GM12878 (cell line): ENCODE measurements around the gene ME3. TPM values are rescaled to one million over a fixed set of nuclear protein-coding genes. Genes with fewer than 3 reads are reported as not detected.

ENCODE experiments used
- ATAC-seq: fragments of 200-7000 bp; cut with Tn5 transposase; 3 replicates; pipeline ENCODE4 v1.9.1; 2020; ENCODE audit warnings: mild to moderate bottlenecking, moderate library complexity
- BruUV-seq: library from RNA; stranded (reverse); fragments of 400-500 nt; replicated peaks from 2 replicates; lab custom pipeline; 2021; lab: Mats Ljungman, UMichigan
- CTCF ChIA-PET: fragments of 300-600 bp; sonication (Branson Sonifier 250); formaldehyde crosslinking; extraction: SDS; loops from one replicate; lab custom pipeline; 2021; ENCODE audit warnings: inconsistent platforms; lab: Yijun Ruan, JAX
- POLR2A ChIA-PET: fragments of 350-600 bp; formaldehyde crosslinking; extraction: SDS; loops from one replicate; lab custom pipeline; 2021; ENCODE audit warnings: inconsistent platforms; lab: Charles Lee
- RAD21 ChIA-PET: fragments of 300-600 bp; sonication (Branson Sonifier 250); formaldehyde crosslinking; loops from one replicate; lab custom pipeline; 2023; ENCODE audit warnings: antibody characterized with exemption; ENCODE audit not compliant: unreplicated experiment; lab: Charles Lee
- SMC1A ChIA-PET: fragments of 300-600 bp; sonication (Branson Sonifier 250); formaldehyde crosslinking; loops from one replicate; lab custom pipeline; 2023; ENCODE audit not compliant: unreplicated experiment, uncharacterized antibody; lab: Charles Lee
- DNase-seq: peaks from one replicate; pipeline ENCODE4 v3.0.0-alpha.2; 2011; ENCODE audit warnings: low read depth, low spot score
- FAIRE-seq: peaks from 3 replicates; lab custom pipeline; 2011; peaks lifted over from hg19 to GRCh38; lab: Jason Lieb, UNC
- H2AFZ ChIP-seq: 2 replicates; pipeline ENCODE4 v1.6.0; 2011; ENCODE audit warnings: low read depth, low read length, control low read depth; ENCODE audit not compliant: control insufficient read depth
- H3K27ac ChIP-seq: 2 replicates; pipeline ENCODE4 v1.5.1; 2011; ENCODE audit warnings: control low read depth; ENCODE audit not compliant: control insufficient read depth, insufficient read depth
- H3K27me3 ChIP-seq, 2 experiments: replicated peaks in 1 of 2; 2 replicates each; pipeline versions ENCODE4 v1.6.0 to v1.6.1; 2011; ENCODE audit warnings: low read length in 1 of 2; ENCODE audit not compliant: control insufficient read depth in 2 of 2, insufficient read depth in 2 of 2
- H3K36me3 ChIP-seq, 2 experiments: 2 replicates each; pipeline ENCODE4 v1.5.1; 2011; ENCODE audit warnings: low read length in 1 of 2; ENCODE audit not compliant: control insufficient read depth in 2 of 2, insufficient read depth in 2 of 2
- H3K4me1 ChIP-seq: 2 replicates; pipeline ENCODE4 v1.6.1; 2011; ENCODE audit warnings: mild to moderate bottlenecking, low read length, moderate library complexity, mixed read lengths; ENCODE audit not compliant: control insufficient read depth, insufficient read depth
- H3K4me2 ChIP-seq: 2 replicates; pipeline ENCODE4 v1.6.0; 2011; ENCODE audit warnings: control low read depth; ENCODE audit not compliant: control insufficient read depth, insufficient read depth
- H3K4me3 ChIP-seq: fragments of 200-600 bp; sonication (generic); 2 replicates; pipeline ENCODE4 v1.5.1; 2016
- H3K79me2 ChIP-seq: 2 replicates; pipeline ENCODE4 v1.6.0; 2011; ENCODE audit warnings: low read length; ENCODE audit not compliant: control insufficient read depth, insufficient read depth
- H3K9ac ChIP-seq: 2 replicates; pipeline ENCODE4 v1.8.0; 2011; ENCODE audit warnings: low read length, control low read depth, mixed read lengths; ENCODE audit not compliant: control insufficient read depth, insufficient read depth
- H3K9me3 ChIP-seq: replicated peaks from 3 replicates; pipeline ENCODE4 v1.5.1; 2011; ENCODE audit warnings: mild to moderate bottlenecking, low read length; ENCODE audit not compliant: control insufficient read depth, insufficient read depth
- H4K20me1 ChIP-seq: 2 replicates; pipeline ENCODE4 v1.6.0; 2011; ENCODE audit not compliant: control insufficient read depth, insufficient read depth
- DPF2 ChIP-seq: fragments of 450-650 bp; IDR thresholded peaks from 2 replicates; pipeline ENCODE4 v1.6.1; 2017; ENCODE audit warnings: mild to moderate bottlenecking
- GATAD2B ChIP-seq: fragments of 450-650 bp; conservative IDR thresholded peaks from 2 replicates; pipeline ENCODE4 v1.6.1; 2017; ENCODE audit warnings: low read depth, mild to moderate bottlenecking, moderate library complexity
- IKZF1 ChIP-seq: fragments of 450-650 bp; conservative IDR thresholded peaks from 2 replicates; pipeline ENCODE4 v1.6.1; 2017; ENCODE audit warnings: antibody characterized with exemption, mild to moderate bottlenecking
- RAD51 ChIP-seq: fragments of 450-650 bp; IDR thresholded peaks from 2 replicates; pipeline ENCODE4 v1.6.1; 2016; ENCODE audit warnings: moderate library complexity, mild to moderate bottlenecking, inconsistent platforms
- RBBP5 ChIP-seq: fragments of 200-600 bp; sonication (generic); conservative IDR thresholded peaks from 2 replicates; pipeline ENCODE4 v1.6.1; 2016
- RELA ChIP-seq: fragments of 450-650 bp; IDR thresholded peaks from 2 replicates; pipeline ENCODE4 v1.8.0; 2014; ENCODE audit warnings: borderline replicate concordance; ENCODE audit not compliant: partially characterized antibody
- RUNX3 ChIP-seq: IDR thresholded peaks from 2 replicates; pipeline ENCODE4 v1.6.1; 2012; ENCODE audit warnings: low read length, inconsistent platforms
- SP1 ChIP-seq: IDR thresholded peaks from one replicate; pipeline ENCODE4 v1.6.1; 2011; ENCODE audit warnings: low read depth, low read length
- in situ Hi-C: fragments of 300-500 bp; cut with MboI; formaldehyde crosslinking; loops from 9 replicates; pipeline ENCODE4 v1.14.3; 2018; ENCODE audit warnings: mixed read lengths
- intact Hi-C: fragments of 100-400 bp; cut with micrococcal nuclease; formaldehyde crosslinking; loops from one replicate; pipeline ENCODE4 v1.14.2; 2022; ENCODE audit not compliant: unreplicated experiment
- polyA plus RNA-seq, 11 experiments: library from polyadenylated mRNA; depleted of rRNA in 4 of 11; unstranded in 6 of 11; stranded (reverse) in 5 of 11; fragments of >200 nt; fragmentation: Nextera tagmentation in 4 of 11; fragmentation: Illumina TruSeq in 1 of 11; extraction: Ambion mirVana in 4 of 11; extraction: Trizol in 1 of 11; gene quantifications; 1 replicate in 1 of 11; 2 replicates in 10 of 11; pipeline versions ENCODE4 v1.2.1 to v1.2.3, GENCODE V29; 2011 to 2016; ENCODE audit warnings: inconsistent platforms in 2 of 11, missing spikeins in 2 of 11, low read depth in 1 of 11
- total RNA-seq, 4 experiments: library from RNA; depleted of rRNA in 3 of 4; stranded (reverse); fragments of >200 nt in 3 of 4; fragmentation: Illumina TruSeq in 1 of 4; extraction: Trizol in 1 of 4; gene quantifications; 2 replicates each; pipeline versions ENCODE4 v1.2.1 to v1.2.3, GENCODE V29; 2013 to 2021
- TF ChIP-seq, protein P1 (sequence below), 3 experiments: IDR thresholded peaks in 2 of 3; conservative IDR thresholded peaks in 1 of 3; 2 replicates each; pipeline ENCODE4 v1.5.1; 2011; ENCODE audit warnings: low read depth in 3 of 3, low read length in 3 of 3, mild to moderate bottlenecking in 3 of 3, control low read depth in 2 of 3, moderate library complexity in 2 of 3, inconsistent platforms in 1 of 3, mixed read lengths in 1 of 3; ENCODE audit not compliant: control insufficient read depth in 2 of 3, insufficient read depth in 1 of 3; ENCODE audit errors: extremely low read depth in 1 of 3
- TF ChIP-seq, protein P2 (sequence below): fragments of 450-650 bp; conservative IDR thresholded peaks from 2 replicates; pipeline ENCODE4 v1.6.1; 2017; ENCODE audit warnings: mild to moderate bottlenecking, moderate library complexity
- TF ChIP-seq, protein P3 (sequence below): IDR thresholded peaks from 2 replicates; pipeline ENCODE4 v1.6.1; 2011; ENCODE audit warnings: low read depth, low read length, improper control_type of control experiment, borderline replicate concordance

Gene ME3
- total and polyA plus RNA-seq, 10 of the 15 experiments (the other 5 are each of a cell fraction or from before 2014, with no cell fraction given): 0.06 to 0.40 (median 0.19) TPM; not detected in 2

DNA sequence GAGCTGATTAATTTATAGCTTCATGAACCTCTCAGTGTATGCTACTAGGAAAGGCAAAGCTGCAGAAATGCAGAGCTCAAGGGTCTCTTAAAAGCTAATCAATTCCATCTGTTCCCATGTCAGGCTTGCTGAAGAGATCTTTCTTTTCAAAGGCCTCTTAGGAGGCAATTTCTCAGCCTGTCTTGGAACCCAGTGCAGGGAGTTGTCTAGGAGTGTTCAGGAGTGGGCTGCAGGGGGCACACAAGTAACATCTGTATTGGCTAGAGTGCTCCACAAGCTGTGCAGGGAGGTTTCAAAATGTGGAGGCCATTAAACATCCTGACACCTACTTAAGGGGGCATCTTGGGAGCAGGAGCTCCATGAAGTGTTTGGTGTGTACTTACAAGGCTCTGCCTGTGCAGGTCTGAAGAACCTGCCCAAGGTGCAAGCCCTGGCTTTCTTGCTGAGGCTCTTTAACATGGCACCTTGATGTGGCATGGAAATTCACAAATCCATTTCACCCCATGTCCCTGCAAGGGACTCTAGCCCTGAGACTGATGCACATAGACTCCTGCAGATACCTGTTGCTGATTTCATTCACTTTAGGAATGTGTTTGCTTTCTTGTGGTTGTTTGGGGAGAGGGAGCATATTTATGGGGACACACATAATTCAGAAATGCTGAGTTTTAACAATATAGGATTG, 134.7 kb downstream of the ME3 start:
- ATAC-seq: no peak; the same call in 2 of the 3 replicates
- SMC1A ChIA-PET: interaction anchor here (0.9 to 1.6 kb wide), 5 partner anchors 14 to 280 kb away, joined by 3 to 4 read pairs (median 3); no protein-coding TSS in a partner anchor
- no TSS peak for BruUV-seq
- Histone ChIP-seq H3K4me3 (no peak overlapping the region), H4K20me1 (no peaks in the 10 kb centered on the region), H2AFZ (no peak overlapping the region), H3K4me2 (no peak overlapping the region), H3K9ac (no peak overlapping the region), H3K27me3 (no peaks in the 10 kb centered on the region; a peak in 1 of 4 replicates), H3K27ac (no peak overlapping the region), H3K79me2 (no peaks in the 10 kb centered on the region), H3K9me3 (no peaks in the 10 kb centered on the region), H3K4me1 (no peaks in the 10 kb centered on the region), H3K36me3 (no peaks in the 10 kb centered on the region)
- RAD21 ChIA-PET: no interaction called here
- in situ Hi-C loops: no loop called here
- no peak for DNase-seq
- intact Hi-C loops: no loop called here
- no peak for FAIRE-seq
- CTCF ChIA-PET: interaction anchor here (1.7 kb wide), 1 partner anchor 71 kb away, joined by 5 read pairs; no protein-coding TSS in a partner anchor
- POLR2A ChIA-PET: no interaction called here
- TF ChIP-seq RUNX3: no peak
- TF ChIP-seq, protein P1, sequence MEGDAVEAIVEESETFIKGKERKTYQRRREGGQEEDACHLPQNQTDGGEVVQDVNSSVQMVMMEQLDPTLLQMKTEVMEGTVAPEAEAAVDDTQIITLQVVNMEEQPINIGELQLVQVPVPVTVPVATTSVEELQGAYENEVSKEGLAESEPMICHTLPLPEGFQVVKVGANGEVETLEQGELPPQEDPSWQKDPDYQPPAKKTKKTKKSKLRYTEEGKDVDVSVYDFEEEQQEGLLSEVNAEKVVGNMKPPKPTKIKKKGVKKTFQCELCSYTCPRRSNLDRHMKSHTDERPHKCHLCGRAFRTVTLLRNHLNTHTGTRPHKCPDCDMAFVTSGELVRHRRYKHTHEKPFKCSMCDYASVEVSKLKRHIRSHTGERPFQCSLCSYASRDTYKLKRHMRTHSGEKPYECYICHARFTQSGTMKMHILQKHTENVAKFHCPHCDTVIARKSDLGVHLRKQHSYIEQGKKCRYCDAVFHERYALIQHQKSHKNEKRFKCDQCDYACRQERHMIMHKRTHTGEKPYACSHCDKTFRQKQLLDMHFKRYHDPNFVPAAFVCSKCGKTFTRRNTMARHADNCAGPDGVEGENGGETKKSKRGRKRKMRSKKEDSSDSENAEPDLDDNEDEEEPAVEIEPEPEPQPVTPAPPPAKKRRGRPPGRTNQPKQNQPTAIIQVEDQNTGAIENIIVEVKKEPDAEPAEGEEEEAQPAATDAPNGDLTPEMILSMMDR (IDR thresholded peaks at IDR 0.05 in 2 of 3, conservative IDR thresholded peaks at IDR 0.05 in 1 of 3; ENCODE audit: control insufficient read depth in 2 of 3, extremely low read depth in 1 of 3, insufficient read depth in 1 of 3, low read depth in 3 of 3, low read length in 3 of 3): 0 out of 6 replicates have a peak, but pooled peaks of 1 of the 3 experiments have one; percentile 2

DNA sequence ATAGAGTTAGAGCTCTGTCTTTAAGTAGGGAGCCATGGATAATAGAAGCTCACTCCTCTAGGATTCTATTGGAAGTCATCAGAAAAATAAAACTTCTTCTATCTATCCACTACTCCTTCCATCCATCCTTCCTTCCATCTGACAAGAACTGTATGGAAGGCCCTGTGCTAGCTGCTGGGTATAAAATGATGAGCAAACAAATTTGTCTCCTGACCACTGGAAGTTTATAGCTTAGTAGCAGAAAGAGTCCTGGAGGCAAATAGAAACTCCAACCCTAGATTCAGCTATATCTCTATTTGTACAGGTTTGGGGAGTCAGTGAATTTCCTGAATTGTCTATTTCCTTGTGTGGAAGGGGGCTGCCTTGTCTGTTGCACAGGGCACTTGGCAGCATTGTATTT, 136.6 kb downstream of the ME3 start:
- Histone ChIP-seq H3K27me3 (no peaks in the 10 kb centered on the region; a peak in 1 of 4 replicates), H3K4me2 (no peak overlapping the region), H3K27ac (no peak overlapping the region), H3K36me3 (no peaks in the 10 kb centered on the region), H3K9me3 (no peaks in the 10 kb centered on the region), H4K20me1 (no peaks in the 10 kb centered on the region), H3K9ac (no peak overlapping the region), H3K4me1 (no peaks in the 10 kb centered on the region), H3K79me2 (no peaks in the 10 kb centered on the region), H3K4me3 (no peak overlapping the region), H2AFZ (no peak overlapping the region)
- FAIRE-seq (no peak), ATAC-seq (no peak), DNase-seq (no peak)
- POLR2A ChIA-PET: no interaction called here
- RAD21 ChIA-PET: no interaction called here
- no TSS peak for BruUV-seq
- SMC1A ChIA-PET: interaction anchor here (1.5 to 1.6 kb wide), 2 partner anchors 20 to 78 kb away, joined by 4 to 5 read pairs; no protein-coding TSS in a partner anchor
- in situ Hi-C loops (no loop called here), intact Hi-C loops (no loop called here)
- CTCF ChIA-PET: interaction anchor here (1.3 kb wide), 1 partner anchor 72 kb away, joined by 3 read pairs; no protein-coding TSS in a partner anchor
- TF ChIP-seq IKZF1: no peak
- TF ChIP-seq, protein P2, sequence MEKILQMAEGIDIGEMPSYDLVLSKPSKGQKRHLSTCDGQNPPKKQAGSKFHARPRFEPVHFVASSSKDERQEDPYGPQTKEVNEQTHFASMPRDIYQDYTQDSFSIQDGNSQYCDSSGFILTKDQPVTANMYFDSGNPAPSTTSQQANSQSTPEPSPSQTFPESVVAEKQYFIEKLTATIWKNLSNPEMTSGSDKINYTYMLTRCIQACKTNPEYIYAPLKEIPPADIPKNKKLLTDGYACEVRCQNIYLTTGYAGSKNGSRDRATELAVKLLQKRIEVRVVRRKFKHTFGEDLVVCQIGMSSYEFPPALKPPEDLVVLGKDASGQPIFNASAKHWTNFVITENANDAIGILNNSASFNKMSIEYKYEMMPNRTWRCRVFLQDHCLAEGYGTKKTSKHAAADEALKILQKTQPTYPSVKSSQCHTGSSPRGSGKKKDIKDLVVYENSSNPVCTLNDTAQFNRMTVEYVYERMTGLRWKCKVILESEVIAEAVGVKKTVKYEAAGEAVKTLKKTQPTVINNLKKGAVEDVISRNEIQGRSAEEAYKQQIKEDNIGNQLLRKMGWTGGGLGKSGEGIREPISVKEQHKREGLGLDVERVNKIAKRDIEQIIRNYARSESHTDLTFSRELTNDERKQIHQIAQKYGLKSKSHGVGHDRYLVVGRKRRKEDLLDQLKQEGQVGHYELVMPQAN: no peak
- no peak for TF ChIP-seq RBBP5
- TF ChIP-seq, protein P3, sequence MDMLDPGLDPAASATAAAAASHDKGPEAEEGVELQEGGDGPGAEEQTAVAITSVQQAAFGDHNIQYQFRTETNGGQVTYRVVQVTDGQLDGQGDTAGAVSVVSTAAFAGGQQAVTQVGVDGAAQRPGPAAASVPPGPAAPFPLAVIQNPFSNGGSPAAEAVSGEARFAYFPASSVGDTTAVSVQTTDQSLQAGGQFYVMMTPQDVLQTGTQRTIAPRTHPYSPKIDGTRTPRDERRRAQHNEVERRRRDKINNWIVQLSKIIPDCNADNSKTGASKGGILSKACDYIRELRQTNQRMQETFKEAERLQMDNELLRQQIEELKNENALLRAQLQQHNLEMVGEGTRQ: no peak
- TF ChIP-seq RELA: no peak
- no peak for TF ChIP-seq RAD51
- no peak for TF ChIP-seq GATAD2B
- no peak for TF ChIP-seq SP1
- TF ChIP-seq DPF2: no peak
